Activated T-cell treated with anti-CD3 and anti-CD28 coated beads, Interleukin-2, amount 50 U/mL, for 1 hour (primary cell): ENCODE data around the gene CEBPA.
"Not testable (repeated sequence)": the region's sequence is repeated elsewhere in the genome, so short reads cannot be mapped to it uniquely, and the experiment has no call there.

Experiments used
- DNase-seq: peaks from one replicate; pipeline ENCODE4 v3.0.0-alpha.2; 2020

Gene CEBPA

DNA sequence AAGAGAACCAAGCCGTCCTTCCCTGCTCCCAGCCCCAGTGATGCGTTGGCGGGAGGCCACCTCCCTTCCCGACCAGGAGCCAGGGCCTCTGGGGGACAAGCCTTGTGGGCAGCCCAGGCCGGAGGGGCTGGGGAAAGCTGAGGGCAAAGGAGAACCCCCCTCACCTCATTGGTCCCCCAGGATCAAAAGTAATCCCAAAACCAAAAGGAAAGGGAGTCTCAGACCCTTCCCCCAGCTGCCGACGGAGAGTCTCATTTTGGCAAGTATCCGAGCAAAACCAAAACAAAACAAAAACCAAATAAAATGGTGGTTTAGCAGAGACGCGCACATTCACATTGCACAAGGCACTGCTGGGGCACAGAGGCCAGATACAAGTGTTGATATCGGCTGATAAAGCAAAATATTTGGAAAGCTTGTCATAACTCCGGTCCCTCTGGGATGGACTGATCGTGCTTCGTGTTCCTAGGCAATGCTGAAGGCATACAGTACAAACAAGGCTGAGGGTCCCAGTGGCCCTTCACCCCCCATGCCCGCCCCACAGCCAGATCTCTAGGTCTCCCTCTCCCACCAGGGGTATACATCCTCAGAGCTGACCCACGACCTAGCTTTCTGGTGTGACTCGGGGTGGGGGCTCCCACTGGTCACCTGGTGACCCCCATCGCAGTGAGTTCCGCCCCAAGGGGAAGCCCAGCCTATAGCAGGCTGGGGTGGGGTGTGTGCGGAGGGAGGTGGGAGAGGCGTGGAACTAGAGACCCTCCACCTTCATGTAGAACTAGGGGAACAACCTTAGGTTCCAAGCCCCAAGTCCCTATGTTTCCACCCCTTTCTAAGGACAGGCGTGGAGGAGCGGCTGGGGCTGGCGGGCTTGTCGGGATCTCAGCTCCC, 2.1 kb downstream of the CEBPA start:
- no peak for DNase-seq

DNA sequence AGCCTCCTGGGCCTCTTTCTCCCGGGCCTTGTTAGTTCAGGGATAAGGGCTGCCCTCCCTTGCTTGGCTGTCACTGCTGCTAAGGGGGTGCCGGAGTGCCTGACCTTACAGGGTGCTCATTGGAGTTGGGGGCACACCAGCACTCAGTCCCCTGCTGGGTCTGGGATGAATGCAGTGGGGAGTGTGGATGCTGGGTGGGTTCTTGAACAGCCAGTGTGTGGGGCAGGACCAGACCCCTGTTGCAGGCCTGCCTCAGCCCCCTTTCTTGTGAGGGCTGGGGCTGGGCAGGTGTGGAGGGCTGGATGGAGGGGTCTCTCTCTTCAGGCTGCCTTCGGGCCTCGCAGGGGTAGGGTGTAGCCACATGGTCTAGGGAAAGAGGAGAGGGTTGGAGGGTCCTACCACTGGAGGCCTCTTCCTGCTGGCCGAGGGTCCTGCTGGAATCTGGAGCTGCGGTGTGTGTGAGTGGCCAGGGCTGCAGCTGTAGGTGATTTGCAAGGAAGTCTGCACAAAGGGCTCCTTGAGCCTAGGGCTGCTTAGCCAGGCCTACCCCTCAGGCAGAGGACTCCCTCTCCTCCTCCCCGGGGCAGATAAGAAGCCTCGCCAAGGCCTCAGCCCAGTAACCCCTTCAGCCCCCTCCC, 3.2 kb downstream of the CEBPA start:
- DNase-seq: no peak

GRCh38 chr19:33298146-33298911, 4.0 kb downstream of the CEBPA start:
- no peak for DNase-seq

GRCh38 chr19:33297401-33298145, 4.8 kb downstream of the CEBPA start:
- DNase-seq: no peak

DNA sequence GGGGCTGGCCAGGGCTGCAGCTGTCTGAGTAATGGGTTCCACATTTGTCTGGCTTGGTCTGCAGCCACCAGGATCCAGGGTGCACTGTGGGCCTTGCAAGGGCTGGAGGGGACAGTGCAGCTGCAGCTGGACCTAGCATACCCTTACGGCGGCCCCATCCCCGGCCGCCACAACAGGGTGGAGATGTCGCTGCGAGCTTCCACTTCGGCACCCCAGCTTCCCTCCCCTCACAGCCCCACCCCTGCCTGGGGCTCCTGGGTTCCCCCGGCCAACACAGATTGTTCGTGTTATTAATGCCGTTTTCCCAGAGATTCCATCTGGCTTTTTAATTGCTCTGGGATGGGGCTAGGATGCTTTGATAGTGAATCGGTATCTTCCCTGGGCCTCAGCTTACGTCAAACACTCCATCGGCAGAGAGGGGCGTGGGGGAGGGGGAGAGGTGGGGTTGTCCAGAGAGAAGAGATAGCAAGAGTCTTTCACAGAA, 5.8 kb downstream of the CEBPA start:
- no peak for DNase-seq

- DNase-seq: no peak
These were observed 6.5 kb downstream of the CEBPA start for GRCh38 chr19:33295621-33296487.

DNA sequence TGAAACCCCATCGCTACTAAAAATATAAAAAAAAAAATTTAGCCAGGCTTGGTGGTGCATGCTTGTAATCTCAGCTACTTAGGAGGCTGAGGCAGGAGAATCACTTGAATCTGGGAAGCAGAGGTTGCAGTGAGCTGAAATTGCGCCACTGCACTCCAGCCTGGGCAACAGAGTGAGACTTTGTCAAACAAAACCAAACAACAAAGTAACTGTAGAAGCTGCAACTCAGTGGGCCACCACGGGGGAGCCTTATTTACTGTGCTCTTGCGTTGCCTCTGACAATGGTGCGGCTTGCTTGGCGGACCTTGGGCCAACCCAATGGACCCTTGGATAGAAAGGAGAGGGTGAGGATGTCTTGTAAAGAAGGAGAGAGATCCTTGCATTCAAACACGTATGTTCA, 7.3 kb downstream of the CEBPA start:
- DNase-seq: not testable (repeated sequence)

DNA sequence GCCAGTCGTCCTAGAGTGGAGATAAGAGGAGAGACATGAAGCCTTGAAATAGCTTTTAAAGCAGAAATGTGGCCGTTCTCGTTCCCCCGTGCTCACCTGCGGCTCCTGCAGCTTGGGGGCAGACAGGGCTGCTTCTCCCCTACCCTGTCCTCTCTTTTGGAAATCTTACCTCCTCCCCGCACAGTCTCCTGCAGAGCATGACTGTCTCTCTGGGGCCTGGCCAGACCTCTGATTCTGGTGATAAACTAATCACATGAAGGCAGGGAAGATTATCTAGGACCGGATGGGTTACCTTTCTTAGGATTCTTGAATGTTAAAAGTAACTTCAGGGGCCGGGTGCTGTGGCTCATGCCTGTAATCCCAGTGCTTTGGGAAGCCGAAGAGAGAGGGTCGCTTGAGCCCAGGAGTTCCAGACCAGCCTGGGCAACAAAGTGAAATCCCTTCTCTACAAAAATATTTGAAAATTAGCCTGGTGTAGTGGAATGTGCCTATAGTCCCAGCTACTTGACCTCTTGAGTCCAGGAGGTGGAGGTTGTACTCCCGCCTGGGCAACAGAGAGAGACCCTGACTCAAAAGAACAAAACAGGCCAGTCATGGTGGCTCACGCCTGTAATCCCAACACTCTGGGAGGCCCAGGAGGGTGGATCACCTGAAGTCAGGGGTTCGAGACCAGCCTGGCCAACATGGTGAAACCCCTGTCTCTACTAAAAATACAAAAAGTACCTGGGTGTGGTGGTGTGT, 8.1 kb downstream of the CEBPA start:
- DNase-seq: no peak

DNA sequence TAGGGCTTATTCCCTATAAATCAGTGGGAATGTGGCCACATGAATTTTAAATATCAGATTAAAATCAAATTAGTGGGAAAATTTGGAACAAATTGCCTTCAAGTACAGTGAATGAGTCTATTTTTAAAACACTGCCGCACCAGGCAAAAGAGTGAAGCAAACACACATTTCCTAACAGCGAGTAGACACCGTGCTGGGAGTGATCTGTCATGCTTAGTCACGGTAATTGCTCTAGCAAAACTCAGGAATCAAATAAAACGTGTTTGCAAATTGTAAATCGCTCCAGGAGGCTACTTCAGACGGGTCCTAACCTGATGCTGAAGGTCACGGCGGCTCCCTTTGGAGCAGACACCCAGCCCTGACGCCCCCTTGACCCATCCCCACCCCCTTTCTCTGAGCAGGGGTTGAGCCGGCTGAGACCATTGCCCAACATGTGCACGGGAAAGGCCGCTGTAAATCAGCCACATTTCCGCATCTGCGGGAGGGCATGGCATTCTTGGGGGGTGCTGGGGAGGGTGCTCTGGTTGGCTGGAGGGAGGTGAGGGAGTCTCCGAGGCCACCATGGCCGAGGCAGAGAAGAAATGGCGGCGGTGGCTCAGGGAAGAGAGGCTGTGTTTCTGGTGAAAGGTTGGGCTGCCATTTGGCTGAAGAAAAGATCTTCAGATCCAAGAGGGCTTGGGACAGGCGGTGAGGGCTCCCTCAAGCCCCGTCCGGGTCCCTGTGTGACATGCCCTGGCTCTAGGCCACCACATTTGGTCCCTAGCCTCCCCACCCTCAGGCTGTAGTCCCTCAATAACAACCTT, 8.9 kb downstream of the CEBPA start:
- DNase-seq: no peak

GRCh38 chr19:33292595-33293254, 9.6 kb downstream of the CEBPA start:
- DNase-seq: no peak

- DNase-seq: no peak
These were observed 10.5 kb downstream of the CEBPA start for GRCh38 chr19:33291623-33292534.

DNA sequence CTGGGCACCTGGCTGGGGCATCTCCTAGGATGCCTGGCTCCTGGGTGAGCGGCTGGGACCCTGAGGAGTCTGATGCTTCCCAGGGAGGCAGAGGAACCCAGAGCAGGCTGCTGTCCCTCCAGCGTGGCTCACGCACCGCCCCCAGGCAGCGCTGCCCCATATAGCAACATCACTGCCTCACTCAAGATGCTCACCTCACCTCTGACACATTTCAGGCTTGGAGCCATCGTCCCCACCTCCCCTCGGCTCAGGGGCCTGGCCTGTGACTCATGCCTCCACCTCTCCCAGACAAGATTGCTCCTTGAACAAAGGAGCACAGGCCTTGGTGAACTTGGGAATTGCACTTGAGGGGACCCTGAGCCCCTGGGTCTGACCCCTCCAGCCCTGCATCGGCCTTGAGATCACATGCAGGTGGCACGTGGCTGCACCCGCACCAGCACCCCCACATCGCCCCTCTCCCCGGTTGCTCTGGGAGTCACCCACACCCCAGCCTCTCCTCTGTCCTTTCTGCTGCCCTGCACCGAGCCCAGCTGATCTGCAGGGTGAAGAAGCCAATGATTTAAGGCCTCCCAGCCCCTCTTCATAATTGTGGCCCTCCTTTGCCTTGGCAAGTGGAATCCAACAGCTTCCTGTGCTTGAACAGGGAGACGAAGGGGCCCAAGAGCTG, 11.2 kb downstream of the CEBPA start:
- DNase-seq: no peak

DNA sequence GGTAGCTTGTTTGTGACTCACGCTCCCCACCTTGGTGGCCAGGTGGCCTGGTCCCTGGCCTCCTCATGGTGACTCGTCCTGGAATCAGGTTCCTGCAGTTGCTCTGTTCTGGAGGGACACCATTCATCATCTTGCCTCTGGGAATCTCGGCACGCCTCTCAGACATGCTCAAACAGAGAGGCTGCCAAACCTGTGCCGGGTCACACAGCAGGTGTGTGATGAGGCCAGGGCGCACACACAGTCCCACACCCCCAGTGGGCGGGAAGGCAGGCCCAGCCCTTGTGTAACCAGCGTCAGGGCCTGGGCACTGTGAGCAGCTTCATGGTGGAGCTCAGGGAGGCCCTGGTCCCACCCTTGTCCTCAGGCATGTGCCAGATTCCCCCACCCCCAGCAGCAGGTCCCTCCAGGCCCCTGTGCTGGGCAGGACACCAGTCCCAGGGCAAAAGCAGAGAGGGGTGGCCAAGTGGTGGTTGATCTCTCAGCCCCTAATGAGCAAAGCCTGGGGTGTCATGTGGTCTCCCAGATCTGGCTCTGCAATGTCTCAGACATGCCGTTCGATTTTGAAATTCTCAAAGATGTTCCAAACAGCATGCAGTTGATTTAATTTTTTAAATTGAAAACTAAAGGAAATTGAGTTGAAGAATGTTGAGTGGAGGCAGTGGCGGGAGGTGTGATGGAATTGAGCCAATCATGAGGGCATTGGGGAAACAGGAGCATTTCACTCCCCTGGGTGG, 12.1 kb downstream of the CEBPA start:
- DNase-seq: no peak

DNA sequence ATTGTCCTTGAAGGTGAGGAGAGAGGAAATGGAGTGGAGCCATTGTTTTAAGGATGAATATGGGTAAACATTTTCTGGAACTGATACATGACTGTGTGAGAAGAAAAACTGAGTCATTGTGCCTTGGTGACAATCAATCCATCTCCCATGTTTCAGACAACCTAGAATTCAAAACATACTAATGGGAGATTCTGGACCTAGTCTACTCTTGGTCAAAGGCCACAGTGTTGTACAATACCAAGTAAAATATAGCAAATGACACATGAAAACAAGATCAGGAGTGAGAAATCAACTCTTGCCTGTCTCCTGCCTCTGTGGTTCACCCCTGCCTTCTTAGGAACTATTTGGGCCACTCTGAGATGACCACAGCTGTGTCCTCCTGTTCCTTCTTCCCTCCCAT, 13.1 kb downstream of the CEBPA start:
- no peak for DNase-seq

DNA sequence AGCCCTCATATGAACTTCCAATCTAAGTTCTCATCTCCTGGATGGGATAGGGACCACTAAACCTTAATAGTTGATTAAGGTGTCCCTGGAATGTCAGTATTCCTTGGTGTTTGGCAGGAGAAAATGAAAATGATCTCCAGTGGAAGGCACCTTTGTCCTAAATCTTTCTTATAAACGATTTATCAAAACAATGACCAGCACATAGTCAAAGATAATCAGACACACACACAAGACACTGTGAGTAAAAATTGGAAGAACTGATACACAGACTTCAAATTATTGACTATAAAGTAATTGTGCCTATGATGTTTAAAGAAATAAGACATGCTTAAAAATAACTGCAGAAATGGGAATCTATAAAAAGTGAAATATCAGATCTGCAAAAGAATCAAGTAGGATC, 13.7 kb downstream of the CEBPA start:
- DNase-seq: no peak

- DNase-seq: no peak
These were observed 14.4 kb downstream of the CEBPA start for GRCh38 chr19:33287927-33288326.

DNA sequence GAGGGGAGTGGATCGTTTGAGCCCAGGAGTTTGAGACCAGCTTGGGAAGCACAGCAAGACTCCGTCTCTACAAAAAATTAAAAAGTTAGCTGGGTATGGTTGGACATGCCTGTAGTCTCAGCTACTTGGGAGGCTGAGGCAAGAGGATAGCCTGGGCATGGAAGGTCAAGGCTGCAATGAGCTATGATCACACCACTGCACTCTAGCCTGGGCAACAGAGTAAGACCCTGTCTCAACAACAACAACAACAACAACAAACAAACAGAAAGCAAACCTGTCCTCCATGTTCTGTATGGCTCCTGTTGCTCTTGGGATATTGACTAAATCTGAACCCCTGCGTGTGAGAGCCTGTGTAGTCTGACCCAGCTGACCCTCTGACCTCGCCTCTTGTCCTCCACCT, 14.9 kb downstream of the CEBPA start:
- DNase-seq: no peak
